HepG2 (cell line): Measurements from ENCODE around the gene EIF4G3. TPM values are rescaled to one million over a fixed set of nuclear protein-coding genes. Genes with fewer than 3 reads are reported as not detected.

Experiments
- ATAC-seq: fragments of 200-7000 bp; cut with Tn5 transposase; 3 replicates; pipeline ENCODE4 v1.9.1; 2020; ENCODE audit warnings: mild to moderate bottlenecking, moderate library complexity
- BruUV-seq: library from RNA; stranded (reverse); fragments of 400-500 nt; replicated peaks from 2 replicates; lab custom pipeline; 2021; lab: Mats Ljungman, UMichigan
- CTCF ChIA-PET: fragments of 300-600 bp; formaldehyde crosslinking; extraction: SDS; loops from one replicate; lab custom pipeline; 2021; ENCODE audit warnings: low total read pairs, inconsistent platforms, low intra/inter-chr PET ratio; lab: Yijun Ruan, JAX
- POLR2A ChIA-PET: fragments of 350-600 bp; sonication (Branson Sonifier 250); formaldehyde crosslinking; loops from one replicate; lab custom pipeline; 2020; ENCODE audit warnings: antibody characterized with exemption, inconsistent platforms; lab: Yijun Ruan, JAX
- DNase-seq: peaks from one replicate; pipeline ENCODE4 v3.0.0-alpha.2; 2015; ENCODE audit warnings: low spot score
- FAIRE-seq: peaks from 3 replicates; lab custom pipeline; 2011; peaks lifted over from hg19 to GRCh38; lab: Jason Lieb, UNC
- H2AFZ ChIP-seq: one replicate; pipeline ENCODE4 v1.6.1; 2011; ENCODE audit warnings: low read length, inconsistent platforms
- H3K27ac ChIP-seq: fragments of 300-600 bp; 3 replicates; pipeline ENCODE4 v1.8.0; 2011; ENCODE audit warnings: mixed run types, mild to moderate bottlenecking, mixed read lengths, low read length, inconsistent platforms; ENCODE audit not compliant: insufficient read depth; ENCODE audit errors: extremely low read length
- H3K27me3 ChIP-seq, 2 experiments: fragments of 200-600 bp in 1 of 2; 2 replicates in 1 of 2; 3 replicates in 1 of 2; pipeline versions ENCODE4 v1.6.0 to v1.8.0; 2011; ENCODE audit warnings: low read length in 2 of 2, mild to moderate bottlenecking in 2 of 2, moderate library complexity in 2 of 2, inconsistent platforms in 1 of 2; ENCODE audit not compliant: insufficient read depth in 2 of 2, control insufficient read depth in 1 of 2
- H3K36me3 ChIP-seq, 2 experiments: fragments of 200-600 bp in 1 of 2; replicated peaks in 1 of 2; 2 replicates in 1 of 2; 3 replicates in 1 of 2; pipeline versions ENCODE4 v1.5.1 to v1.8.0; 2011; ENCODE audit warnings: low read length in 2 of 2, inconsistent platforms in 1 of 2; ENCODE audit not compliant: insufficient read depth in 2 of 2, control insufficient read depth in 1 of 2
- H3K4me1 ChIP-seq: 2 replicates; pipeline ENCODE4 v1.5.1; 2012; ENCODE audit warnings: low read length, inconsistent platforms; ENCODE audit not compliant: insufficient read depth
- H3K4me2 ChIP-seq: 2 replicates; pipeline ENCODE4 v1.6.0; 2011; ENCODE audit warnings: low read depth, low read length, inconsistent platforms
- H3K4me3 ChIP-seq, 3 experiments: fragments of 200-600 bp in 1 of 3; sonication (generic), shearing (Covaris generic) in 1 of 3; replicated peaks in 1 of 3; 2 replicates each; pipeline ENCODE4 v1.5.1; 2011 to 2016; ENCODE audit warnings: low read length in 3 of 3, inconsistent platforms in 2 of 3, low read depth in 2 of 3, mild to moderate bottlenecking in 2 of 3, control low read depth in 1 of 3, mixed read lengths in 1 of 3; ENCODE audit not compliant: insufficient read depth in 1 of 3
- H3K79me2 ChIP-seq: one replicate; pipeline ENCODE4 v1.6.1; 2011; ENCODE audit warnings: low read length, inconsistent platforms; ENCODE audit not compliant: insufficient read depth
- H3K9ac ChIP-seq: 2 replicates; pipeline ENCODE4 v1.6.0; 2011; ENCODE audit warnings: mild to moderate bottlenecking, low read depth, low read length, inconsistent platforms; ENCODE audit not compliant: insufficient read depth
- H3K9me3 ChIP-seq: 2 replicates; pipeline ENCODE4 v1.5.1; 2012; ENCODE audit warnings: mild to moderate bottlenecking, low read length
- H4K20me1 ChIP-seq: 2 replicates; pipeline ENCODE4 v1.6.0; 2011; ENCODE audit warnings: inconsistent platforms, mild to moderate bottlenecking, low read length, moderate library complexity; ENCODE audit not compliant: insufficient read depth
- CHCHD3 ChIP-seq: sonication (generic); formaldehyde crosslinking; IDR thresholded peaks from 2 replicates; pipeline ENCODE4 v1.8.0; 2022; ENCODE audit warnings: mild to moderate bottlenecking, missing genetic modification reagents, moderate library complexity
- GFI1 ChIP-seq: sonication (generic); formaldehyde crosslinking; IDR thresholded peaks from 2 replicates; pipeline ENCODE4 v1.5.0; 2020; ENCODE audit warnings: missing genetic modification reagents, mild to moderate bottlenecking, borderline replicate concordance
- IKZF1 ChIP-seq: fragments of 450-650 bp; IDR thresholded peaks from 2 replicates; pipeline ENCODE4 v1.7.1; 2016
- IKZF5 ChIP-seq: IDR thresholded peaks from 2 replicates; pipeline ENCODE4 v1.6.1; 2018; ENCODE audit warnings: missing genetic modification reagents, mild to moderate bottlenecking, missing compliant biosample characterization
- ISL2 ChIP-seq: sonication (generic); formaldehyde crosslinking; IDR thresholded peaks from 2 replicates; pipeline ENCODE4 v1.5.0; 2020; ENCODE audit warnings: missing genetic modification reagents
- NCOA2 ChIP-seq: sonication (generic); formaldehyde crosslinking; IDR thresholded peaks from 2 replicates; pipeline ENCODE4 v1.8.0; 2022; ENCODE audit warnings: inconsistent platforms
- NFKB2 ChIP-seq: sonication (generic); formaldehyde crosslinking; IDR thresholded peaks from 2 replicates; pipeline ENCODE4 v1.4.0; 2020; ENCODE audit warnings: missing genetic modification reagents, borderline replicate concordance
- RARA ChIP-seq: IDR thresholded peaks from 2 replicates; pipeline ENCODE4 v1.6.1; 2016; ENCODE audit warnings: missing genetic modification reagents, missing compliant biosample characterization
- SMARCE1 ChIP-seq: fragments of 450-650 bp; IDR thresholded peaks from 2 replicates; pipeline ENCODE4 v1.6.1; 2017; ENCODE audit warnings: borderline replicate concordance
- ZMAT3 ChIP-seq: sonication (generic); formaldehyde crosslinking; conservative IDR thresholded peaks from 2 replicates; pipeline ENCODE4 v1.7.0; 2021; ENCODE audit warnings: missing genetic modification reagents
- WGBS: methylation state at CpG from one replicate; pipeline ENCODE4 v1.1.6; 2017; ENCODE audit warnings: low lambda C conversion rate; 5-methylcytosine and 5-hydroxymethylcytosine counted together
- in situ Hi-C: cut with HindIII; loops from 2 replicates; pipeline ENCODE4 v1.10.0; 2017; ENCODE audit warnings: low pct_unique_long_range_greater_than_20kb; ENCODE audit not compliant: extremely low pct_ligation_motif_present
- intact Hi-C: fragments of 100-400 bp; cut with micrococcal nuclease; formaldehyde crosslinking; loops from one replicate; pipeline ENCODE4 v1.10.0; 2022; ENCODE audit not compliant: unreplicated experiment
- polyA plus RNA-seq, 8 experiments: library from polyadenylated mRNA; depleted of rRNA in 3 of 8; stranded (reverse) in 7 of 8; unstranded in 1 of 8; fragments of >200 nt; fragmentation: Illumina TruSeq in 4 of 8; extraction: Trizol in 4 of 8; gene quantifications; 2 replicates each; pipeline versions ENCODE4 v1.2.1 to v1.2.3, GENCODE V29; 2011 to 2016; ENCODE audit warnings: low read depth in 4 of 8, missing spikeins in 1 of 8, mixed read lengths in 1 of 8; ENCODE audit not compliant: insufficient read depth in 1 of 8
- total RNA-seq, 5 experiments: library from RNA; depleted of rRNA; stranded (reverse); fragments of >200 nt; fragmentation: Illumina TruSeq; extraction: Trizol; gene quantifications; 2 replicates each; pipeline ENCODE4 v1.2.3, GENCODE V29; 2016; ENCODE audit warnings: low read depth in 1 of 5
- TF ChIP-seq, protein P1 (sequence below): sonication (generic); formaldehyde crosslinking; IDR thresholded peaks from 2 replicates; pipeline ENCODE4 v1.4.0; 2020; ENCODE audit warnings: missing genetic modification reagents

Gene EIF4G3
- total and polyA plus RNA-seq, 2 of the 13 experiments (the other 11 are each of a cell fraction or from before 2014, with no cell fraction given): 22.2 to 27.6 TPM

DNA sequence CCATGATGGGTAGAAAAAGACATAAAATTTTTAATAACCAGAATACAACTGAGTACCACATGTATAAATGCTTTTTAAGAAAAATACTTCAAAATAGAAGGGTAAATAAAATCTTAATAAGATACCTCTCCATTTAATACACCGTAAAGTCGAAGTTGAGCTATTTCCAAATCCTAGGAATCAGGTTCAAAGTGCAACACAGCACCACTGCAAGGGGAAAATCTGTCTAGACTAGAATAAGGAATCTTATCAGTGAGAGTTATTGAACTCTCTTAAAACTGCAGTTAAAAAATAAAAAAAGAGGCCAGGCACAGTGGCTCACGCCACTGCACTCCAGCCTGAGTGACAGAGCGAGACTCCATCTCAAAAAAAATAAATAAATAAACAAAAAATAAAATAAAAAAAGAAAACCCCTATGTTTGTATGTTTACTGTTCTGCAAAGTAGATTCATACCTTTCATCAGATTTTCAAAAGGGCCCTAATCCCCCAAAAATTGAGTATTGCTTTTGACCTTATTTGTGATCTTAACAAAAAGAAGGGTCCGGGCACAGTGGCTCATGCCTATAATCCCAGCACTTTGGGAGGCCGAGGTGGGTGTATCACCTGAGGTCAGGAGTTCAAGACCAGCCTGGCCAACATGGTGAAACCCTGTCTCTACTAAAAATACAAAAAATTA is 109.0 kb downstream of the EIF4G3 start (continued):
- TF ChIP-seq ZMAT3 (CRISPR knock-in tag) (no peak), IKZF1 (no peak), SMARCE1 (no peak), NFKB2 (CRISPR knock-in tag) (no peak)
- TF ChIP-seq, all 625 proteins: peak for 0

- ChIA-PET POLR2A (no interaction called here), CTCF (no interaction called here)
- Histone ChIP-seq H3K4me1 (peaks cover 26% of the 10 kb centered on the region), H2AFZ (no peak overlapping the region), H3K4me2 (no peak overlapping the region), H3K79me2 (no peaks in the 10 kb centered on the region), H3K36me3 (no peaks in the 10 kb centered on the region), H3K27me3 (no peaks in the 10 kb centered on the region), H3K9me3 (no peaks in the 10 kb centered on the region), H3K4me3 (no peak overlapping the region), H3K9ac (no peak overlapping the region), H3K27ac (no peak overlapping the region)
- intact Hi-C loops (no loop called here), in situ Hi-C loops (no loop called here)
- ATAC-seq: no peak
- WGBS: 96% methylated on average over 3 of the region's 3 CpGs
- no peak for FAIRE-seq
- no TSS peak for BruUV-seq
- DNase-seq: no peak
- TF ChIP-seq ISL2 (CRISPR knock-in tag): no peak
- no peak for TF ChIP-seq GFI1
- no peak for TF ChIP-seq IKZF5 (CRISPR knock-in tag)
- TF ChIP-seq NCOA2 (CRISPR knock-in tag): no peak
- no peak for TF ChIP-seq CHCHD3 (CRISPR knock-in tag)
- no peak for TF ChIP-seq RARA
- TF ChIP-seq, protein P1, sequence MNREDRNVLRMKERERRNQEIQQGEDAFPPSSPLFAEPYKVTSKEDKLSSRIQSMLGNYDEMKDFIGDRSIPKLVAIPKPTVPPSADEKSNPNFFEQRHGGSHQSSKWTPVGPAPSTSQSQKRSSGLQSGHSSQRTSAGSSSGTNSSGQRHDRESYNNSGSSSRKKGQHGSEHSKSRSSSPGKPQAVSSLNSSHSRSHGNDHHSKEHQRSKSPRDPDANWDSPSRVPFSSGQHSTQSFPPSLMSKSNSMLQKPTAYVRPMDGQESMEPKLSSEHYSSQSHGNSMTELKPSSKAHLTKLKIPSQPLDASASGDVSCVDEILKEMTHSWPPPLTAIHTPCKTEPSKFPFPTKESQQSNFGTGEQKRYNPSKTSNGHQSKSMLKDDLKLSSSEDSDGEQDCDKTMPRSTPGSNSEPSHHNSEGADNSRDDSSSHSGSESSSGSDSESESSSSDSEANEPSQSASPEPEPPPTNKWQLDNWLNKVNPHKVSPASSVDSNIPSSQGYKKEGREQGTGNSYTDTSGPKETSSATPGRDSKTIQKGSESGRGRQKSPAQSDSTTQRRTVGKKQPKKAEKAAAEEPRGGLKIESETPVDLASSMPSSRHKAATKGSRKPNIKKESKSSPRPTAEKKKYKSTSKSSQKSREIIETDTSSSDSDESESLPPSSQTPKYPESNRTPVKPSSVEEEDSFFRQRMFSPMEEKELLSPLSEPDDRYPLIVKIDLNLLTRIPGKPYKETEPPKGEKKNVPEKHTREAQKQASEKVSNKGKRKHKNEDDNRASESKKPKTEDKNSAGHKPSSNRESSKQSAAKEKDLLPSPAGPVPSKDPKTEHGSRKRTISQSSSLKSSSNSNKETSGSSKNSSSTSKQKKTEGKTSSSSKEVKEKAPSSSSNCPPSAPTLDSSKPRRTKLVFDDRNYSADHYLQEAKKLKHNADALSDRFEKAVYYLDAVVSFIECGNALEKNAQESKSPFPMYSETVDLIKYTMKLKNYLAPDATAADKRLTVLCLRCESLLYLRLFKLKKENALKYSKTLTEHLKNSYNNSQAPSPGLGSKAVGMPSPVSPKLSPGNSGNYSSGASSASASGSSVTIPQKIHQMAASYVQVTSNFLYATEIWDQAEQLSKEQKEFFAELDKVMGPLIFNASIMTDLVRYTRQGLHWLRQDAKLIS: no peak
- TF ChIP-seq, all 625 proteins: peak for 0
- no peaks in the 10 kb centered on the region for H4K20me1 ChIP-seq
These were observed 110.2 kb downstream of the EIF4G3 start for GRCh38 chr1:21066356-21067012.
